Stimulated activated CD4-positive, alpha-beta T cell treated with anti-CD3 and anti-CD28 coated beads, Interleukin-2, amount 100 ng/mL, for 48 hours (primary cell): ENCODE data around the gene LAD1.

Experiments used
- DNase-seq, 2 donors: peaks; one replicate each; pipeline ENCODE4 v3.0.0-alpha.2; 2020

LAD1 gene

DNA sequence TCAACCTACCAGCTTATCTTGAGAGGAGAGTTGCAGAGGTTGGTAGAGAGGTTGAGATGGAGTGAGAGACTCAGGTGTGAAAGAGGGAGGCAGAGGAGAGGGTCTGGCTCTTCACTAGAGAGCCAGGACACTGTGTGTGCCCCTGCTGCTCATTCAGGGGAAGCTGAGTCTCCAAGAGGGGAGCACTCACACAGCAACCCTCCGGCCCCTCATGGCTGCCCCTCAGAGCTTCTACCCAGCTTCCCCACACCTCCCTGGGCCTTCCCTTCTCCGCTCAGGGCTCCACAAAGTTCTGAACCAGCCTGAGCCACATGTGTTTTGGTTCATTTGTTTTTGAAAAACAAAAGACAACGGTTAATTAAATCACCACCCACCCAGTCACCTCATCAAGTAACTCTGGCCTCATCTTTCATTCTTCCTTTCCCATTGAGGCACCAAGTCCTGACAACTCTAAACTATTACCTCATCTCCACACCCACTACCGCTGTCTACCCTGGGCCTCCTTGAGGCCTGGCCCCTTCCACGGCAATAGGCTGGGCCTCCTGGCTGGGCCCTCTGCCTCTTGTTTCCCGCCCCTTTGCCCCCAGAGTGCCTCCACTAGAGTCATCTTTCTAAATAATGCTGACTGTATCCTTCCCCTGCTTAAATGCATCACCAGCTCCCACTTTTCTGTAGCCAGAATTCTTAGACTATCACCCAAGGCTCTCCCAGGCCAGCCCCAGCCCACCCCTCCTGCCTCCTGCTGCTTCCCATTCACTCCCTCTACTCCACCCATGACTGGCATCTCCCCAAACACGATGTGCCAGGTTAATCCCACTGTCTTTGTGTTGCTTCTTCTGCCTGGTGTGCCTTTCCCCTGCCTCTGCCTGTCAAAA lies 54.7 kb downstream of the LAD1 start:
- DNase-seq = no peak

DNA sequence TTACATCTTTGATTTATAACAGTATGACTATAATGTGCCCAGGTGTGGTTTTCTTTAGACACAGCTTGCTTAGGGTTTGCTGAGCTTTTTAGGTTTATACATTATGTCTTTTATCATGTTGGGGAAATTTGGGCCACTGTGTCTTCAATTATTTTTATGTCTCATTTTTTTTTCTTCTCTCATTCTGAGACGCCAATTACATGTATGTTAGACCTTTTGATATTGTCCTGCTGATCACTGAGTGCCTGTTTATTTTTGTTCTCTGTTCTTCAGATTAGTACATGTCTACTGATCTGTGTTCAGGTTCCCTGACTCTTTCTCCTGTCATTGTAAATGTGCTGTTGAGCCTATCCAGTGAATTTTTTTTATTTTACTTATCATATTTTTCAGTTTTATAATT lies 57.7 kb downstream of the LAD1 start:
- DNase-seq = no peak

DNA sequence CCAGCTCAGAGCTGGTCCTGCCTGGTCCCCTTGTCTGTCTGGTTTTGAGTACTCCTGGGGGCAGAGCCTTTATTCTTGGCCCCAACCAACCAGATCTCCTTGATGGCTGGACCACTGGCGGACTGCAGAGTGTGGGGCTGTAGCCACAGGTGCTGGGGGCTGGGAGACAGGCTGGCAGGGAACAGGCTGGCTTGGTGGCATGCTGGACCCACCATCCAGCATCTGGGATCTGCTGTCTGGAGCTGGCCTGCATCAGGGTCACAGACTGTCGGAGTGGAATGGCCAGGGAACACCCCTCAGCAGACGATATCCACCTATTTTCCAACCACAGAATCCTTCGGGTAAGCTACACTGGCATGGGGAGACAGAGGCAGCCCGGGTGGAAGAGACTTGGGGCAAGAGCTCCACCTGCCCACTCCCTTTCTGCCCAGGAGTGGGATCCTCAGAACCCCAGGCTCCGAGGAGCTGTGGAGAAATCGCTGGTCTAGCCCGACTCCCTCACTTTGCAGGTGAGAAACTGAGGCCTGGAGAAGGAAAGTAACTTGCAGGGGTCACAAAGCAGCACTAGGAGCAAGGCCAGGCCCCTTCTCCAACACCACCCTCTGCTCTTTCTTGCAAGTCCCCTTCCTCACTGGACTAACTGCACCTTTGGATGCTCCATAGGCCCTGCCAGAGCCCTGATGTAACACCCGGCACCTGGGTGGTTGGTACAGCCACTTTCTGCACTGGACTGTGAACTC lies 62.2 kb downstream of the LAD1 start:
- DNase-seq = no peak

DNA sequence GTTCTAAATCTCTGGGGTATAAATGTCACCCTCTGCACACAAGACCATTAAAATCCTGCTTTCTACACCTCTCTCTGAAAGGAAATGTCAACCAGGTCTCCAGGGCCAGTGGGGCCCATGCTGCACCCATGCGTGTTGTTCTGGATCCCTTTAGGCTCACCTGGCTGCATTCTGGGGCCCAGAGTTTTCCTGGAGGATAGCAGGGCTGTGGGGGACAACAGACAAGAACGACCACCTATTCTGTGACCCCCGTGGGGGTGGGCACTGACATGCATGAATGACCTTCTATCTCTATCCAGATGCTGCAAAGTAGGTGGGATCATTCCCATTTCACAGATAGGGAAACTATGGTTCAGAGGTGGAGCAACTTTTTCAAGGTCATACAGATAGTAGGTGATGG lies 63.2 kb downstream of the LAD1 start:
- no peak for DNase-seq

DNA sequence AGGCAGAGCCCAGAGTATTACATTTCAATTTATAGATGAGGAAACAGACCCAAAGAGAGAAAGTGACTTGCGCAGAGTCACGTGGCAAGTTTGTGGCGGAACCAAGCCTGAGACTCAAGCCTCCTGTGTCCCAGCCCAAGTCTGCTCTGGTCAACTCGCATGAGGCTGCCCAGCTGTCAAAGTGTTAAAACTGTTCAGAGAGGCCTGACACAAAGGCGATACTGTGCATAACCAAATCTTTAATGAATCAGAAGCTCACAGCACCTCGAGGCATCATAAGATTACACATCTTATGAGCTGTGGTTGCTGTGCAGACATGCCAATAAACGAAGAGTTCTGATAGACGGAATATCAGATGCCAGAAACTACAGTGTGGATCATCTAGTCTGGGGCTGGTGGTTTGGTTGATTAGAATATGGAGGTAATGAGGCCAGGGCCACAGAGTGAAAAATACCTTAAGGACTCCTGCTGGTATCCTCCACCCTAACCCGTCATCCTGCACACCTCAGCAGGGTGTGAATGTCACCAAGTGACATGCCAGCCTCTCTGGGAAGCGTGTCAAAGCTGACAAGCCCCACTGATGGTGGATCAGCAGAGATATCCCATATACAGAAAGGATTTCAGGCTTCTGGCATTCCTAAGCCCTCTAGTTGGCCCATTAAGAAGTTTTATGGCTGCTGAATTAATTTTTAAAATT lies 63.8 kb downstream of the LAD1 start:
- no peak for DNase-seq

DNA sequence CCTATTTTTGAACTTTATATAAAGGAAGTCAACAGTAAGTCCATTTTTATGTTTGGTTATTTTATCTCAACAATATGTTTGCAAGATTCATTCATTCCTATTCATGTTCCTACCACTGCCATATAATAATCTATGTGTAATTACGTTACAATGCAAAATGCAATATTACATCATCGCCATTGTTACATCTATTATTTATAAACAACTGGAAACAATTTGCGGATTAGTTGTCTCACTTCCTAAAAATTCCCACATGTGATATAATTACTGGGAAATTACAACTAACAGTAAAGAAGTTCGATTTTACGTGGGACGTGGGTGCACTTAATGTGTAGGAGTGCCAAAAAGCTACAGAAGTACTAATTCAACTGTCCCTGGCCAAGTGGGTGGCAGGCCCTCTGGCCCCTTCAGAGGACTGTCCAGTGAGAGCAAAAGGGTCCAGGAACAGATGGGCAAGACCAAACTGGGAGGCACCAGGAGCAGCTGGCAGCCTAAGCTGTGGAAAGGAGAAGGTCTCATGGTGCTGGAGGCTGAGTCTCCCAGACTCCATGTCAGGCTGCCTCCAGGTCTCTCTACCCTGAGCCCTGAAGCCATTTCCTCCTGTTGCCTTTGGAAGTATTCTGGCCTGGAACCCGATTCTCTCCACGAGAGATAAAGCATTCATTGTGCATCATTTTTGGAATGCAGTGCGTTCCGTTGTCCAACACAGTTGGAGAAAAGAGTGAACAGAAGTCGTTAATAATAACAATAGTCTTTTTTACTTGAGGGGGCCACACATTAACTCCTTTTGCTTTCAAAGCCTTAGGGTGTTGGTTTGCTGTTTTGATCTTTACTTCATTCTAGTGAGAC lies 64.6 kb downstream of the LAD1 start:
- DNase-seq = no peak

DNA sequence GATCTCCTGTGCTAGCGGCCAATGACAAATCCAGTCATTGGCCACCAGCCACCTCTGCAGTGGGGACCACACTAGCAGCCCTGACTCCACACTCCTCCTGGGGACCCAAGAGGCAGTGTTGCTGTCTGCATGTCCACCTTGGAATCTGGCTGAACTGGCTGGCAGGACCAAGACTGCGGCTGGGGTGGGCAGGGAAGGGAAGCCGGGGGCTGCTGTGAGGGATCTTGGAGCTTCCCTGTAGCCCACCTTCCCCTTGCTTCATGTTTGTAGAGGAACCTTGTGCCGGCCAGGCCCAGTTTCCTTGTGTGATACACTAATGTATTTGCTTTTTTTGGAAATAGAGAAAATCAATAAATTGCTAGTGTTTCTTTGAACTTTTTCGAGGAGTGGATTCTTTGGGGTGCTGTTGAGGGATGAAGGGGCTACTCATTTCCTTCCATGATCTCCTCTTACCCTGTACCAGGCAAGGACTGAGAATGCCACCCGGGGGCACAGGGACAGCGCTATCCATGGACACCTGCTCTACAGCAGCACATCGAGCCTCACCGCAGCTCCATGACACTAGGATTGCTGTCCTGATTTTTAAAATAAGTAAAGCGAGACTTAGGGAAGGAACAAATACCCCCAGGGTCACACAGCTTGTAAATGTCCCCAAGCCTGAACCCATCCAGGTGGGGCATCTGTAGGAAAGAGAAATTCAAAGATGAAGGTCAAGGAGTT lies 66.3 kb downstream of the LAD1 start:
- no peak for DNase-seq

DNA sequence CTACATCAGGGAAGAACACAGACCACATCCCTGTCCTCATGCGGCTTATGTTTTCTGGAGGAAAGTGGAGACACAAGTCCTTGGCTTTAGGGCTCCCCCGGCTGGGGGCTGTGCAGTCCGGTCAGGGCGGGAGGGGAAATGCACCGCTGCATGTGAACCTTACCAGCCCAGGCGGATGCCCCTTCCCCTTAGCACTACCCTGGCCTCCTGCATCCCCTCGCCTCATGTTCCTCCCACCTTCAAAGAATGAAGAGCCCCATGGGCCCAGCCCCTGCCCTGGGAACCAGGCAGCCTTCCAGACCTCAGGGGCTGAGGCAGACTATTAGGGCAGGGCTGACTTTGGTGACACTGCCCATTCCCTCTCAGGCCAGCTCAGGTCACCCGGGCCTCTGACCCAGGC lies 67.1 kb downstream of the LAD1 start:
- DNase-seq = no peak

DNA sequence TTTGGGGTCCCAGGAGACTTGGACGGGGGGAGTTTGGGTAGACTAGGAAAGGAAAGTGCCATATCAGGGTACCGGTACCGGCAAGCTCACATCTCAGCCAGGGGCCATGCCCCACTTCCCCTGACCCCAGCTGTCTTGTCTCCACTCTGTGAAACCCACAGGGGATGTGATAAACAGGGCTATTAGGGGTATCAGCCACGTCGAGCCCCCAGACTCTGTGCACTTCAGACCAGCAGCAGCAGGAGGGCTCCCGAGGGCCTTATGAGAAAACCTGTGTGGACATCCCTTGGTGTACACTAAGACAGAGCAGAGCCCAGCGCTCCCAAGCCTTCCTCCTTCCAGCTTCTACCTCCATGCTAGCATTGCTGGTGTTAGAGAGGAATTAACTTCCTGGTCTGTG lies 68.0 kb downstream of the LAD1 start:
- no peak for DNase-seq
